ENCODE measurements around the gene JAGN1.
"Not testable (repeated sequence)": the region's sequence is repeated elsewhere in the genome, so short reads cannot be mapped to it uniquely, and the experiment has no call there.

GRCh38 chr3:9872067-9872466, 18.3 kb upstream of the JAGN1 start:
- TF ChIP-seq CTCF, POLR2A (IDR thresholded peaks at IDR 0.05): not testable (repeated sequence)
